Measurements from ENCODE around the gene POP4.

DNA sequence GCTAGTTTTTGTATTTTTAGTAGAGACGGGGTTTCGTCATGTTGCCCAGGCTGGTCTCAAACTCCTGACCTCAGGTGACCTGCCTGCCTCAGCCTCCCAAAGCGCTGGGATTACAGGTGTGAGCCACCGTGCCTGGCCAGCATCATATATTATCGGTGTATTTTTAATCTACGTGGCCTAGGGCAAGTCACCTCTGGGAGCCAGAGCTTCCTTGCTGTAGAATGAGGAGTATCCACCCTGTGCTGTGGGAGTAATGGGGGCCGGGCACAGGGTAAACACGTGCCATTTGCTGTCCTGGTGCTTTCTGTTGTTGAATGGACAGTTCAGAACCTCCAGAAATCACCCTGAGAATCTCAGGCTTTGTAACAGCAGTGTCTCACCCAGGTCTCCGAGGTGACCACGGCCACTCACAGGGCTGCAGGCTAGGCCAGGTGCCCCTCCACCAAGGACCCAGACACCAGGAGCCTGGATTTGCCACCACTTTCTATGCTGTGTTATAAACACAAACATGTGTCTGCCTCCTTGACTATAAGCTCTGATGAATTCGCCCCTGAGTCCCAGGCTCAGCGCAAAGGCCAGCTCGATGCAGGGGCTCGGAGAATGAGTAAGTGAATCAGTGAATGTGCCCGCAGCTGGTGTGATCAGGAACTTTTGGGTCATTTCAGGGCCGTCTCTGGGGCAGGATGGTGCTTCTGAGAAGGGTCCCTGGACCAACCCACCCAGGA lies 22.7 kb downstream of the POP4 start:
- TF ChIP-seq, protein P1, sequence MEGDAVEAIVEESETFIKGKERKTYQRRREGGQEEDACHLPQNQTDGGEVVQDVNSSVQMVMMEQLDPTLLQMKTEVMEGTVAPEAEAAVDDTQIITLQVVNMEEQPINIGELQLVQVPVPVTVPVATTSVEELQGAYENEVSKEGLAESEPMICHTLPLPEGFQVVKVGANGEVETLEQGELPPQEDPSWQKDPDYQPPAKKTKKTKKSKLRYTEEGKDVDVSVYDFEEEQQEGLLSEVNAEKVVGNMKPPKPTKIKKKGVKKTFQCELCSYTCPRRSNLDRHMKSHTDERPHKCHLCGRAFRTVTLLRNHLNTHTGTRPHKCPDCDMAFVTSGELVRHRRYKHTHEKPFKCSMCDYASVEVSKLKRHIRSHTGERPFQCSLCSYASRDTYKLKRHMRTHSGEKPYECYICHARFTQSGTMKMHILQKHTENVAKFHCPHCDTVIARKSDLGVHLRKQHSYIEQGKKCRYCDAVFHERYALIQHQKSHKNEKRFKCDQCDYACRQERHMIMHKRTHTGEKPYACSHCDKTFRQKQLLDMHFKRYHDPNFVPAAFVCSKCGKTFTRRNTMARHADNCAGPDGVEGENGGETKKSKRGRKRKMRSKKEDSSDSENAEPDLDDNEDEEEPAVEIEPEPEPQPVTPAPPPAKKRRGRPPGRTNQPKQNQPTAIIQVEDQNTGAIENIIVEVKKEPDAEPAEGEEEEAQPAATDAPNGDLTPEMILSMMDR (IDR thresholded peaks at IDR 0.05) = no peak
- TF ChIP-seq POLR2AphosphoS5 (IDR thresholded peaks at IDR 0.05) (no peak), EP300 (IDR thresholded peaks at IDR 0.05) (no peak), POLR2A (IDR thresholded peaks at IDR 0.05) (no peak)

Measured in upper lobe of left lung (tissue), 4 donors.